Stimulated activated CD4-positive, alpha-beta T cell treated with anti-CD3 and anti-CD28 coated beads, TNF-alpha, amount 100 ng/mL, for 24 hours (primary cell): ENCODE measurements around the gene SH3BP2.
A peak's percentile ranks its signal among the peaks of the same experiment; 100 is the strongest.

Experiments
- DNase-seq, 3 experiments: peaks; one replicate each; pipeline ENCODE4 v3.0.0-alpha.2; 2020; ENCODE audit warnings: low read depth in 3 of 3

SH3BP2 gene

GRCh38 chr4:2832981-2833670 is 40.2 kb downstream of the SH3BP2 start:
- no peak for DNase-seq

GRCh38 chr4:2833671-2834000 is 40.8 kb downstream of the SH3BP2 start:
- DNase-seq = no peak

- DNase-seq = no peak
Observed at GRCh38 chr4:2834001-2834921, 41.4 kb downstream of the SH3BP2 start.

- DNase-seq = no peak
Observed at GRCh38 chr4:2835978-2836377, 43.1 kb downstream of the SH3BP2 start.

- no peak for DNase-seq
Observed at GRCh38 chr4:2836391-2836859, 43.5 kb downstream of the SH3BP2 start.

GRCh38 chr4:2837110-2837903 is 44.4 kb downstream of the SH3BP2 start:
- no peak for DNase-seq

DNA sequence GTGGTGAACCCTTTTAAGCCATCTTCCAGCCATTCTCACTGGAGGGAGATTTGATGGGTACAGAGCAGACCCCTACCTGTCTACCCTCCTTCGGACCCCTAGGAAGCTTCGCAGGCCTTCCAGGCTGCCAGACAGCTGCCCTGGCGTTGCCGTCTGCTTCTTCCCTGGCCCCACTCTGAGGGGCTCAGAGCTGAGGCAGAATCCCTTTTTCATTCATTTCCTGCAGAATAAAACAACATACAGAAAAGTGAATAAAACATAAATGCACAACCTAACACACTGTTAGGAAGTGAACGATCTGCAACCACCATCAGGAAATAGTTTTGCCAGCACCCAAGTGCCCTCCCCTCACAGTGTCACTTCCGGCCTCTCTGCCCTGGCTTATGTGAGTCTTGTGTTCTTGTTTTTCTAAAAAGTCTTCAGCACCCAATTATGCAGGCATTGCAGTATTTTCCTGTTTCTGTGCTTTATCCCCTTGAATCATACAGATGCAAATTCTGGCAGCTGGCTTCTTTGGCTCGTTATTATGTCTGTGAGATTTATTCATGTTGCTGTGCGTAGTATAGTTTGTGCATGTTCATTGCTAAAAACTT is 45.1 kb downstream of the SH3BP2 start:
- DNase-seq = peak; percentile 38 to 58 (median 54)

- DNase-seq = no peak
Observed at GRCh38 chr4:2839060-2839459, 46.2 kb downstream of the SH3BP2 start.

GRCh38 chr4:2842687-2843262 is 49.9 kb downstream of the SH3BP2 start:
- no peak for DNase-seq

DNA sequence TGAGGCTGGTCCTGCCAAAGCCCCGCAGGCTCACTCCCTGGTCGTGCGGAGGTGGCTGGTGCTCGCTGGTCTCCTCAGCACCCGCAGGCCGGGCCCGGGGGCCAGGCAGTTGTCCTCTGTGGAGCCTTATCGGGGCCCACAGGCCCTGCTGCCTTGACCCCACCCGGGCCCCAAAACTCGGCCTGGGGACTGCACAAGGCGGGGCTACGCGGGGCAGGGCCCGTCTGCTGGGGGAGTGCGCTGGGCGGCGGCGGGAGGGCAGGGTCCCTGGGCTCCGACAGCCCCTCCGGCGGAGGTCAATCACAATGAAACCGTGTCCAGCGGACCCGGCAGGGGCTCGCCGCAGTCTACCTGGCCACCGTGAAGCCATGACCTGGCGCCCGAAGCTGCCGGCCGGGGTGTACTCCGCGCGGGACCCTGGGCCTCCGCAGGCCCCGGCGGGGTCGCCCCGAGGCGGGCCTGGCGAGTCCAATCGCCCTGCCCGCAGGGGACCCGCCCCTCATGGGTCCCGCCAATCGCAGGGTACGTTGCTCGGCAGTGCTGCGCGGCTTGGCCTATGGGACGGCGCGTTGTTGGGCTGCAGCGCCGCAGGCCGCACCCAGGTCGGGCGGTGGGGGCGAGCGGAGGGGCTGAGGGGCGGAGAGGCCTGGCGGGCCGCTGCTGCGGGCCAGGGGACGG is 50.5 kb downstream of the SH3BP2 start, which contains the start of gene ADD1:
Gene ADD1, plus strand, starts transcription at position 582 of the 678 bp plus-strand sequence. CDS start 32,072 bp downstream, outside the sequence.
- DNase-seq = peak; percentile 87 to 94 (median 91)

DNA sequence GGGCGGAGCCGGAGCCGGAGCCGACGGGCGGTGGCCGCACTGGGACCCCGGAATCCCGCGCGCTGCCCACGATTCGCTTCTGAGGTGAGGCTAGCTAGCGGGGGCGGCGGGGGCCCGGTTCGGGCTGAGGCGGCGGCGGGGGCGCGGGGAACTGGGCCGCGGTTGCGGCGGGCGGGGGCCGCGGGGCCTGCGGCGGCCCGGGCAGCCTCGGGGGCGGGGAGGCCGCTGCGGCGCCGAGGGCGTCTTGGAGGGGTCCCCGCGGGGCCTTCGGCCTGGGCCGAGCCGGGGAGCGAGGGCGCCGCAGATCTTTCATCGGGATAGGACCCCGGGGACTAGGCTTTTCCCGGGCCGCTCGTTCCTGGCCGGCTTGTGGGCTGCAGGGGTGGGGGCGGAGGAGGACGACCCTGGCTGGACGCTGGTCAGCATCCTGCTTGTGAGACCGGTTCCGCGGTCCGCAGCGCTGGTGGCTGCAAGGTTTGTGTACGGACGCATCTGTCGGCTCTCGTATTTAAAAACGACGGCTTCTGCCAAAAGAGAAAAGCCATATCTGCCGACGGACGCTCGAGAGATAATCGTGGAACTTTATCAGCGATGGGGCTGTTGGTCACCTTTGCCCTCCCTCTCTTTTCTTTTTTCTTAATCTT is 51.2 kb downstream of the SH3BP2 start:
- peak in 1 of 3 experiments; percentile 16 for DNase-seq

DNA sequence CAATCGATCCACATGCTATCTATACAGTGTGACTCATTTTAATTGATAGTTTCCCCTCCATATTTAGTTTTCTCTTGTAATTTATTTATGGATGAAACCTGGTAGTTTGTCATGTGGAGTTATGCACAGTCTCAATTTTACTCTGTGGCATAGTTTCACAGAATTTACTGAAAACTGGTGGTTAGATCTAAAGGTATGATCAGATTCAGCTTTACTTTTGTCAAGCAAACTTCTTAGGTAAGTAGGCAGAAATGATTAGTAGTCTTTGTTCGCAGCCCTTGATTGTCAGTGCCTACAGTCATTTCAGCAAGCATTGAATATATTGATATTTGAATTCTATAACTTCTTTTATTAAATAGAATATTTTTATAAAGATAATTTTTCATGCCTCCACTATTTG is 53.3 kb downstream of the SH3BP2 start:
- DNase-seq = no peak

DNA sequence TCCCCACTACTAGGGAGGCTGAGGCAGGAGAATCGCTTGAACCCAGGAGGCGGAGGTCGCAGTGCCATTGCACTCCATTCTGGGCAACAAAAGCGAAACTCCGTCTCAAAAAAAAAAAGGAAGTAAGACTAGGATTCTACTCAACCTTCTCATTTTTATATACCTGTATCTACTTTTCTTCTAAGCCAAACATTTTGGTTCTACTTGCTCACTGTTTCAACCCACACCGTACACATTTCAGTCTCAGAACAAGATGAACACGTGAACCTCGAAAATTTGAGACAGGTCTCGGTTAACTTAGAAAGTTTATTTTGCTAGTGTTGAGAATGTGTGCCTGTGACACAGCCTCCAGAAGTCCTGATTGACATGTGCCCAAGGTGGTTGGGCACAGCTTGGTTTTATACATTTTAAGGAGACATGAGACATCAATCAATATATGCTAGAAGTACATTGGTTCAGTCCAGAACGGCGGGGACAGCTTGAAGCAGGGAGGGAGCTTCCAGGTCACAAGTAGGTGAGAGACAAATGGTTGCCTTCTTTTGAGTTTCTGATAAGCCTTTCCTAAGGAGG is 54.5 kb downstream of the SH3BP2 start:
- DNase-seq = no peak

- DNase-seq = no peak
Observed at GRCh38 chr4:2848449-2848848, 55.6 kb downstream of the SH3BP2 start.

GRCh38 chr4:2849267-2850152 is 56.6 kb downstream of the SH3BP2 start:
- no peak for DNase-seq

DNA sequence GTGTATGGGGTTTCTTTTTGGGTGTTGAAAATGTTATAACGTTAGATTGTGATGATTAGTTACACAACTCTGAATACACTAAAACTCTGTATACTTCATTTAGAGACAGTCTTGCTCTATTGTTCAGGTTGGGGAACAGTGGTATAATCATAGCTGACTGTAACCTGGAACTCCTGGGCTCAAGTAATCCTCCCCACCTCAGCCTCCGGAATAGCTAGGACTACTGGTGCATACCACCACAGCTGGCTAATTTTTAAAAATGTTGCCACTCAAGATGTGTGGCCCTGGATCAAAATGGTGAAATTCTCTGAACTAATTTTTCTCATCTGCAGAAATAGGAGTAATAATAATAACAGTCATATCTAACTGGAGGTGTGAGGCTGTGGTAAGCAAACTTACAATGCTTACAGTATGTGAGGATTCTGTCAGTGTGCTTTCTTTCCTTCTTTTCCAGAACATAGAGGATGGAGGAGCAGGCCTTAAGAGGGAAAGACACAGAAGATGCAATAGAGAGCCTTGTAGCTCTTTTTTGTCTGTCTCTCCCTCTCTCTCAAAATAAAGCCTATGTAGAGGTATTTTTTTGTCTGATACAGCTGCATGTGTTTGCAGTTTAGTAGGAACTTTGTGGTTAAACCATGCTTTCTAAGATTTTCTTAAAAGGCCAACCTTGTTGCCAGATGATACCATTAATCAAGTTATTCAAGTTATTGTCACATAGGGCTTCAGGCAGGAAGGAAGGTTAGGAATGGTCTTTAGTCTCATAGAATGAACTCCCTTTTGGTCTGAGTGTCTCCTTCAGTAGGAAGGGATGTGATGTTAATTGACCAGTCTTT is 58.3 kb downstream of the SH3BP2 start:
- DNase-seq = no peak

DNA sequence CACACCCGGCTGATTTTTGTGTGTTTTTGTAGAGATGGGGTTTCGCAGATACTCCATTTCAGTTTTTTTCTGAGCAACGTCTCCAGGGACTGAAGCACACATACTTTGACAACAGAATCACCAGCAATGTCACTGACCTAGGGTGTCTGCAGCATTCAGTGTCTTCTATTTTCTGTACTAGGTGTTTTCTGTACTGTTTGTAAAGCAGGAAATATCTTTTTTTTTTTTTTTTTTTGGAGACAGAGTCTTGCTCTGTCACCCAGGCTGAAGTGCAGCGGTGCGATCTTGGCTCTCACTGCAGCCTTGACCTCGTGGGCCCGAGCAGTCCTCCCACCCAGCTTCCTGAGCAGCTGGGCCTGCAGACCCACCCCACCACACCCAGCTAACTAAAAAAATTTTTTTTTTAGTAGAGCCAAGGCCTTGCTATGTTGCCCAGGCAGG is 59.6 kb downstream of the SH3BP2 start:
- DNase-seq = no peak

GRCh38 chr4:2855584-2855983 is 62.7 kb downstream of the SH3BP2 start:
- no peak for DNase-seq
